Activated T-cell treated with anti-CD3 and anti-CD28 coated beads for 1 hour (primary cell): ENCODE data around the gene LGR4.
"Not testable (repeated sequence)": the region's sequence is repeated elsewhere in the genome, so short reads cannot be mapped to it uniquely, and the experiment has no call there.

Experiments
- DNase-seq: peaks from one replicate; pipeline ENCODE4 v3.0.0-alpha.2; 2020; ENCODE audit warnings: low read depth

LGR4 gene

GRCh38 chr11:27459191-27459590 lies 13.4 kb downstream of the LGR4 start:
- no peak for DNase-seq

DNA sequence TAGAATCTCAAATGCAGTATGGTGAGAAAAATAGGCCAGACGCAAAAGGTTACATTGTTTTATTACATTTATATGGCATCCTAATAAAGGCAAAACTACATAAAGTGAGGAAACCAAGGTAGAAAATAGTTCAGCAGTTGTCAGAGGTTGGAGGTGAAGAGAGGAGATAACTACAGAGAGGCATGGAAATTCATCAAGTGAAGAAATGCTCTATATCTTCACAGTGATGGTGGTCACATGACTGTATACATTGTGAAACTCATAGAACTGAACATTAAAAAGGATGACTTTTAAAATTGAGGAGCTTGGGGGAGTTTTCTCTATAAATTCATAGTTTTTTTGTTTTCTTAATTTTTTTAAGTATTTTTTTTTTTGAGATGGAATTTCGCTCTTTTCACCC lies 14.4 kb downstream of the LGR4 start:
- no peak for DNase-seq

DNA sequence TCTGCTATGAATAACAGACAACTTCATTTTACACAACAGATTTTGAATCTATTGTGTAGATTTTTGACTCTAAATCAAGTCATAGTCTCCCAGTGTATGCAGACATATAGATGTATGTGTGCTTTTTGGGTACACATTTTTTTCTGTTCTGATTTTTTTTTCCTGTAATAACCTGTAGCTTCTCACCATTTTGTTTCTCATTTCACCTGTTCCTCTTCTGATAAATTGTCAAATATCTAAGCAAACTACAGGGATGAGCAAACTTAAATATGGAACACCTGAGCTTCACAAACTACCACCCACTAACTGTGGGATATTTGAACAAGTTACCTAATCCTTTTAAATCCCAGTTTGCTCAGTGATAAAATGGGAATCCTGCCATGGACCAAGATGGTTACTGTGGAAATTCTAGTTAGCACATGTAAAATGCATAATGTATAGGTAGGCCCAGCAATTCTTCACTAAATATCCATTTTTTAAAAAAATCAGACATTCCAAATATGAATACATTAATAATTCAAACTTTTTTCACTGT lies 15.7 kb downstream of the LGR4 start:
- no peak for DNase-seq

DNA sequence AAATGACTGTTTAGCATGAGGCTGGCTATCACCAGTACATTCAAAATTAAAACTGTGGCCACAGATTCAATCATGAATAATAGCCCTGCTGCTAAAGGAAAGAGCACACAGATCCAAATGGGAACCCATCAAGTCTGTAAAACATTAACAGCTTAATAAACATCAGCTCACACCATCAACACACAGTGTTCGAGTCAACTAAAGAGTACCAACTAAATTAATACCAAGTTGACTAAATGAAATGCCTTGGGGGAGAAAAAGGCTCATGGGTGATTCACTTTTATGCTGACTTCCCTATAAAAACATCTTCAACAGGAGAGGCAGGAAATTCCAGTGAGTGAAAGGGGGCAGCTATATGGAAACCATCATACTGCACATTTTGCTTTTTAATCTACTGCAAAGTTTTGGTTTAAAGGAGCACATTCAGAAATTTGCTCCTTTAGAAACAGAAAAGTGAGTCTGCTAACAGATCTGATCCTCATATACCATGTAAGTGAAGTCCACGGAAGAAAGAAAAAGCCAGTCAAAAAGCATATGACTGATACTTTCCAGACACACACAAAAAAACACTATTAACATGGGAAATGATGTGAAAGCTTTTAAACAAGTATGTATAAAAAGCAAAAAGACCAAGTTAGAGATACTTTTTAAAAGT lies 16.3 kb downstream of the LGR4 start:
- DNase-seq, result no peak

- no peak for DNase-seq
These were observed 16.9 kb downstream of the LGR4 start for GRCh38 chr11:27455667-27456066.

- no peak for DNase-seq
These were observed 18.9 kb downstream of the LGR4 start for GRCh38 chr11:27453701-27454100.

DNA sequence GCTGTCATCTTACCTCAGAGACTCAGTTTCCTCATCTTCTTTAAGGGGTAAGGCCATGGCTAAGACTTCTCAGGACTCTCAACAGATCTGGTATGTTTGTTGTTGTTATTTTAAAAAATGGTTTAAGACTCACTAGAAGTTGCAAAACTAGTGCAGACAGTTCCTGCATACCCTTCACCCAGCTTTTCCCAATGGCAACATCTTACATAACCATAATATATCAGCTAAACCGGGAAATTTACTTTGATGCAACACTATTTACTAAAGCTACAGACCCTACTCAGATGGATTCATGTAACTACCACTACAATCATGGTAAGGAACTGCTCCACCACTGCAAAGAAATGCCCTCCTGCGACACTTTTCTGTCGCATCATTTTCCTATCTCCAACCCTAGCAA lies 20.4 kb downstream of the LGR4 start:
- no peak for DNase-seq

GRCh38 chr11:27451244-27451965 lies 21.2 kb downstream of the LGR4 start:
- DNase-seq, result no peak

GRCh38 chr11:27448184-27448540 lies 24.4 kb downstream of the LGR4 start:
- DNase-seq, result not testable (repeated sequence)

DNA sequence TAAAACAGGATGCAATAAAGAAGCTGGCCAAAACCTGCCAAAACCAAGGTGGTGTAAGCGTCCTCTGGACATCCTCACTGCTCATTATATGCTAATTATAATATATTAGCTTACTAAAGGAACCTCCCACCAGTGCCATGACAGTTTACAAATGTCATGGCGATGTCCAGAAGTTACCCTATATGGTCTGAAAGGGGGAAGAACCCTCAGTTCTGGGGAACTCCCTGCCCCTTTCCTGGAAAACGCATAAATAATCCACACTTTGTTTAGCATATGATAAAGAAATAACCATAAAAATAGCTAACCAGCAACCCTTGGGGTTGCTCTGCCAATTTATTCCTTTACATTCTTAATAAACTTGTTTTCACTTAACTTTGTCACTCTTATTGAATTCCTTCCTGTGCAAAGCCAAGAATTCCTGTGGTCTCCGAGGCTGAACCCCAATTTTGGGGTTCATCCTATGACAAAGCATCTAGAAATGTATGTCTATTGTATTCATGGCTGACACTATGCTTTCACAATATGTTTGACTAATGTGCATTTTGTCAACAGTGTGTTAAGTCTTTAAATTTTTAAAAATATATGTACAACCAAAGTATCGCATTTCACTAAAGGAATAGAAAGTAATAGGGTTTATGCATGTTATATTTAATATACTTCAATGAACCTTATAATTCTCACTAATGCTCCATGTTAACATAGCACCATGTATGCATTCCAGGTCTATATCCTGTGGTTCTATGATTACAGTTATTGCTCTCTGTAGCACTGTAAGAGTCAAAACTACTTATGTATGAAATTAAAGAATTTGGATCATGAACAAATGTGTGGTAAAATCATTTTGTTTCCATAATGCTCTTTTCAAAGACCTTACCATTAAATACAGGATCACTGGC lies 25.1 kb downstream of the LGR4 start:
- DNase-seq, result no peak

- no peak for DNase-seq
These were observed 27.0 kb downstream of the LGR4 start for GRCh38 chr11:27445625-27446024.

DNA sequence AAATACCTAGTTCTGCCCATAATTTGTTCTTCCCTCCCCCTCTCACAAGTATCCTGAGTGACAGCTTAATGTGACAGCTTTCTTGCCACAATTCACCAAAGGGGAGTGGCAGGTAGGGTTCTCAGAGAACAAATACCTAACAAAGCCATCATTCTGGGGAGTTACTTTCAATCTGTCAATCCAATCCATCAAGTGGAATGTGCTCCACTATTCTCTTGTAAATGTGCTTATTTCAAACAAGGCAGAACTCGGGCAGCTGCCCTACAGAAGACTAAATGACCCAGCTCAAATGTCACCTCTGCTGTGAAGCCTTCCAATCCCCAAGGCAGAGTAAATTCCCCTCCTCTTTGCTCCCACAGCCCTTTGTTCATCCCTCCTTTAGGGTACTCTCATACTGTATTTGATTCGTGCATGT lies 27.8 kb downstream of the LGR4 start:
- DNase-seq, result no peak

- DNase-seq, result no peak
These were observed 28.7 kb downstream of the LGR4 start for GRCh38 chr11:27443746-27444507.

DNA sequence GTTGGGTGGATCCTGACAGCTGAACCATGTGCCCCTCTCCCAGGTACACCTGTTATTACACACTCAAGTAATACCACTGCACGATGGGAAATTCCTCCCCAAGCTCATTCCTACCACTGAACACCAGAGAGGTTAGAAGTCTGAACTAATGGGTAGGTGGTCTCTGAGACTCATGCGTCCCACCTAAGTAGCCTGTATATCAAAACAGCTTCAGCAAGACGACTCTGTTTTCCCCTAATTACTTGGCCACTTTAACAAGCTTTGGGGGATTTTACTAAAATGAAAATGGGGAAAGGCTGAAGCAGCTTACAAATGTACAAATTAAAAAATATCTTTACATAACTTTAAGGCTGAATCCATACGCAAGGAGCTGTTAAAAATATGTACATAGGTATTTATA lies 29.4 kb downstream of the LGR4 start:
- DNase-seq, result no peak

- no peak for DNase-seq
These were observed 32.5 kb downstream of the LGR4 start for GRCh38 chr11:27440090-27440489.

GRCh38 chr11:27438595-27438981 lies 34.0 kb downstream of the LGR4 start:
- no peak for DNase-seq

- no peak for DNase-seq
These were observed 34.6 kb downstream of the LGR4 start for GRCh38 chr11:27437829-27438594.

- DNase-seq, result no peak
These were observed 35.7 kb downstream of the LGR4 start for GRCh38 chr11:27436916-27437315.

DNA sequence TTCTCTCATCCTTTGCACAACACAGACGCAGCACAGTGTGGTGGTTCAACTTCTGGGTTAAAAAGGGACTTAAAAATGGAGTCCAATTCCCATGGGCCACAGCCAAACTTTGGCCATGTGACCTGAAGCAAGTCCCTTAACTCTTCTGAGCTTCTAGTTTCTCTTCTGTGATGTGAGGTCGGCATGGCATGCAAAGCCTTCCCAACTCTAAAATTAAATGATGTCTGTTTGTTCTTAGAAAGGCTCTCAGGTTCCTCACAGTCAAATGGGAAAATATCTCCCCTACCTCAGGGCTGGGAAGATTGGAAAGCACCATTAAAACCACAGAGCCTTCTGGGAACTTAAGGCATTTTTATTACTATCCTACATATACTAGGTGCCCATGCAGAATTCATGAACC lies 38.8 kb downstream of the LGR4 start:
- DNase-seq, result no peak

GRCh38 chr11:27431808-27432207 lies 40.8 kb downstream of the LGR4 start:
- DNase-seq, result no peak

DNA sequence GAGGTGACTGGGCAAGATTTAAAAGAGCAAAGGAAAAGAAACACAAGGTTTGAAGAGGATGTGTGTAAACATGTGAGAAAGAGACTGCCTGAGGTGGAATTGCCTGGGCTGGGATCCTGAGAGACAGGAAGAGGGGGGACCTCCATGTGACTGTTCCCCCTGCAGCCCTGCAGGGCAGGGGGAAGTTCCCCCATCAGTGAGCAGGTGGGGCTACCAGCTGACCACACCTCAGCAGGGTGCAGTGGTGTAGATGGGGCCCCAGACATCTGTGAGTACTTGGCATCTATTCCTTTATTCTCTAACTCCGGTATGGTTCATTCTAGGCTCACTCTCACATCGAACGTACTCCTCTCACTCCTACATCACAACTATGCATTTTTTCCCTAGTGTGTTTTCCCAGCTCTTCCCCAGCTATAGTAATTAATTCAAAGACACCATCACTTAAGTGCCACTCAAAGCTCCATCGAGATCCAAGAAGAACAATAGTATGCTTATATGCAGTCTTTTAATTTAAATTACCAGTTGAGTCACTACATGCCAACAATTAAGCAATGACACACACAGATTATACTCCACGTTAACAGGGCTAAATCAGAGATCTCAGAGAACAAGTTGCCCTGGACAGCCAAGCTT lies 42.7 kb downstream of the LGR4 start:
- no peak for DNase-seq
